WTC11 (cell line): ENCODE data around the gene ALCAM.

ENCODE experiments used
- ATF6 ChIP-seq: sonication (generic); formaldehyde crosslinking; IDR thresholded peaks from 2 replicates; pipeline ENCODE4 v1.8.1; 2023; ENCODE audit warnings: mild to moderate bottlenecking, missing genetic modification reagents
- CTCF ChIP-seq: fragments of 200-600 bp; IDR thresholded peaks from 2 replicates; pipeline ENCODE4 v1.8.0; 2022; ENCODE audit warnings: antibody characterized with exemption
- ELF4 ChIP-seq: sonication (generic); formaldehyde crosslinking; IDR thresholded peaks from 2 replicates; pipeline ENCODE4 v1.8.1; 2022; ENCODE audit warnings: low read depth, mild to moderate bottlenecking, moderate library complexity, missing genetic modification reagents
- ERG ChIP-seq: fragments of 250-450 bp; sonication (Bioruptor Pico); IDR thresholded peaks from 2 replicates; pipeline ENCODE4 v1.8.0; 2021; ENCODE audit warnings: mild to moderate bottlenecking
- NR1H2 ChIP-seq: sonication (generic); formaldehyde crosslinking; IDR thresholded peaks from 2 replicates; pipeline ENCODE4 v1.9.0; 2021; ENCODE audit warnings: mild to moderate bottlenecking, moderate library complexity, missing genetic modification reagents
- SOX15 ChIP-seq: fragments of 250-450 bp; sonication (Bioruptor Pico); IDR thresholded peaks from 2 replicates; pipeline ENCODE4 v1.9.0; 2021; ENCODE audit warnings: mild to moderate bottlenecking

- no peak for TF ChIP-seq CTCF
- TF ChIP-seq SOX15 (CRISPR knock-in tag), result no peak
- no peak for TF ChIP-seq NR1H2 (CRISPR knock-in tag)
- TF ChIP-seq ERG (CRISPR knock-in tag), result no peak
- TF ChIP-seq ATF6 (CRISPR knock-in tag), result no peak
- TF ChIP-seq ELF4 (CRISPR knock-in tag), result no peak
Measured at GRCh38 chr3:105362021-105362665, 4.6 kb upstream of the ALCAM start.
